ENCODE measurements around the gene CEP170B. TPM values are rescaled to one million over a fixed set of nuclear protein-coding genes. Genes with fewer than 3 reads are reported as not detected.
A peak's percentile ranks its signal among the peaks of the same experiment; 100 is the strongest.

CEP170B gene
- total and polyA plus RNA-seq, 2 of the 13 experiments (the other 11 are each of a cell fraction or from before 2014, with no cell fraction given), result 4.3 to 8.8 TPM

DNA sequence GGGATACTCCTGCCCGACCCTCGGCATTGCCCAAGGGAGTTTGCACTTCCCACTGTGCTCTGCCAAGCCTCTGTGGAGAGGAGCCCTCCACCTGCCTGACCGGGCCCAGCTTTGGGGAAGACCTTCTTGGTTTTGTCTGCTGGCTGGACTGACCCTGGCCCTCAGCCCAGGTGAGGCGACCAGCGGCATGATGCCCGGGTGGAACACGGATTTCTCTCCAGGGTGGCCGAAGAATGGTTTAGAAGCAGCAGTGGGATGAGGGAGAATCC, 48.5 kb upstream of the CEP170B start:
- 0% methylated on average over 7 of the region's 8 CpGs for WGBS (ENCODE audit: low lambda C conversion rate)
- H3K4me2 ChIP-seq (ENCODE audit: low read depth, low read length), result peak overlapping the region; percentile 84
- H3K36me3 ChIP-seq (replicated peaks in 1 of 2; ENCODE audit: control insufficient read depth in 1 of 2, insufficient read depth in 2 of 2, low read length in 2 of 2), result no peaks in the 10 kb centered on the region; a peak in 1 of 5 replicates
- DNase-seq (ENCODE audit: low spot score) (no peak), FAIRE-seq (no peak), ATAC-seq (peak; percentile 1; the same call in 1 of the 3 replicates)
- CTCF ChIA-PET (ENCODE audit: low intra/inter-chr PET ratio, low total read pairs), result no interaction called here
- no peak overlapping the region for H2AFZ ChIP-seq (ENCODE audit: low read length)
- in situ Hi-C loops (cut with HindIII; ENCODE audit: extremely low pct_ligation_motif_present, low pct_unique_long_range_greater_than_20kb), result no loop called here
- H3K27me3 ChIP-seq (ENCODE audit: control insufficient read depth in 1 of 2, insufficient read depth in 2 of 2, low read length in 2 of 2), result no peaks in the 10 kb centered on the region
- peaks cover 48% of the 10 kb centered on the region for H3K4me1 ChIP-seq (ENCODE audit: insufficient read depth, low read length)
- BruUV-seq (replicated peaks), result no TSS peak
- intact Hi-C loops (cut with micrococcal nuclease; ENCODE audit: unreplicated experiment), result no loop called here
- peaks cover 6% of the 10 kb centered on the region for H3K79me2 ChIP-seq (ENCODE audit: insufficient read depth, low read length)
- H3K27ac ChIP-seq (ENCODE audit: extremely low read length, insufficient read depth, low read length), result peak overlapping the region; percentile 86
- peak overlapping the region; percentile 57 to 80 (median 79) for H3K4me3 ChIP-seq (replicated peaks in 1 of 3; ENCODE audit: insufficient read depth in 1 of 3, low read depth in 2 of 3, low read length in 3 of 3)
- no peaks in the 10 kb centered on the region for H4K20me1 ChIP-seq (ENCODE audit: insufficient read depth, low read length)
- POLR2A ChIA-PET, result no interaction called here
- H3K9ac ChIP-seq (ENCODE audit: insufficient read depth, low read depth, low read length), result peak overlapping the region; percentile 87
- H3K9me3 ChIP-seq (ENCODE audit: low read length), result no peaks in the 10 kb centered on the region
- TF ChIP-seq ISX (CRISPR knock-in tag; conservative IDR thresholded peaks at IDR 0.05) (no peak), CC2D1A (CRISPR knock-in tag; IDR thresholded peaks at IDR 0.05) (no peak), HES4 (CRISPR knock-in tag; IDR thresholded peaks at IDR 0.05; ENCODE audit: borderline replicate concordance) (0 out of 2 replicates have a peak, but pooled peaks have one; percentile 4), KMT2A (CRISPR knock-in tag; IDR thresholded peaks at IDR 0.05) (no peak), PITX1 (CRISPR knock-in tag; IDR thresholded peaks at IDR 0.05) (no peak), HMGA1 (CRISPR knock-in tag; conservative IDR thresholded peaks at IDR 0.05) (no peak), RARA (CRISPR knock-in tag; IDR thresholded peaks at IDR 0.05) (no peak), ZBTB42 (CRISPR knock-in tag; IDR thresholded peaks at IDR 0.05) (0 out of 2 replicates have a peak, but pooled peaks have one; percentile 1), NCOA1 (CRISPR knock-in tag; IDR thresholded peaks at IDR 0.05) (no peak), CREM (IDR thresholded peaks at IDR 0.05) (0 out of 2 replicates have a peak, but pooled peaks have one; percentile 5), CREM (CRISPR knock-in tag; IDR thresholded peaks at IDR 0.05) (no peak), RFXAP (CRISPR knock-in tag; IDR thresholded peaks at IDR 0.05; ENCODE audit: borderline replicate concordance) (no peak), SIN3B (IDR thresholded peaks at IDR 0.05; ENCODE audit: low read length) (no peak), TCF7 (IDR thresholded peaks at IDR 0.05; ENCODE audit: low read depth) (no peak), ZNF326 (CRISPR knock-in tag; IDR thresholded peaks at IDR 0.05; ENCODE audit: borderline replicate concordance) (no peak), ZSCAN22 (CRISPR knock-in tag; IDR thresholded peaks at IDR 0.05) (no peak), BHLHE40 (IDR thresholded peaks at IDR 0.05; ENCODE audit: low read length) (no peak), HDAC2 (CRISPR knock-in tag; IDR thresholded peaks at IDR 0.05) (no peak), ZNF33B (CRISPR knock-in tag; IDR thresholded peaks at IDR 0.05) (no peak), THAP11 (CRISPR knock-in tag; IDR thresholded peaks at IDR 0.05) (no peak)
- TF ChIP-seq, protein P1, sequence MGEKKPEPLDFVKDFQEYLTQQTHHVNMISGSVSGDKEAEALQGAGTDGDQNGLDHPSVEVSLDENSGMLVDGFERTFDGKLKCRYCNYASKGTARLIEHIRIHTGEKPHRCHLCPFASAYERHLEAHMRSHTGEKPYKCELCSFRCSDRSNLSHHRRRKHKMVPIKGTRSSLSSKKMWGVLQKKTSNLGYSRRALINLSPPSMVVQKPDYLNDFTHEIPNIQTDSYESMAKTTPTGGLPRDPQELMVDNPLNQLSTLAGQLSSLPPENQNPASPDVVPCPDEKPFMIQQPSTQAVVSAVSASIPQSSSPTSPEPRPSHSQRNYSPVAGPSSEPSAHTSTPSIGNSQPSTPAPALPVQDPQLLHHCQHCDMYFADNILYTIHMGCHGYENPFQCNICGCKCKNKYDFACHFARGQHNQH (CRISPR knock-in tag; IDR thresholded peaks at IDR 0.05), result no peak
- TF ChIP-seq, protein P2, sequence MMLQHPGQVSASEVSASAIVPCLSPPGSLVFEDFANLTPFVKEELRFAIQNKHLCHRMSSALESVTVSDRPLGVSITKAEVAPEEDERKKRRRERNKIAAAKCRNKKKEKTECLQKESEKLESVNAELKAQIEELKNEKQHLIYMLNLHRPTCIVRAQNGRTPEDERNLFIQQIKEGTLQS (CRISPR knock-in tag; IDR thresholded peaks at IDR 0.05), result no peak
- TF ChIP-seq, protein P3, sequence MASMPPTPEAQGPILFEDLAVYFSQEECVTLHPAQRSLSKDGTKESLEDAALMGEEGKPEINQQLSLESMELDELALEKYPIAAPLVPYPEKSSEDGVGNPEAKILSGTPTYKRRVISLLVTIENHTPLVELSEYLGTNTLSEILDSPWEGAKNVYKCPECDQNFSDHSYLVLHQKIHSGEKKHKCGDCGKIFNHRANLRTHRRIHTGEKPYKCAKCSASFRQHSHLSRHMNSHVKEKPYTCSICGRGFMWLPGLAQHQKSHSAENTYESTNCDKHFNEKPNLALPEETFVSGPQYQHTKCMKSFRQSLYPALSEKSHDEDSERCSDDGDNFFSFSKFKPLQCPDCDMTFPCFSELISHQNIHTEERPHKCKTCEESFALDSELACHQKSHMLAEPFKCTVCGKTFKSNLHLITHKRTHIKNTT (CRISPR knock-in tag; IDR thresholded peaks at IDR 0.05), result no peak
- TF ChIP-seq, protein P4, sequence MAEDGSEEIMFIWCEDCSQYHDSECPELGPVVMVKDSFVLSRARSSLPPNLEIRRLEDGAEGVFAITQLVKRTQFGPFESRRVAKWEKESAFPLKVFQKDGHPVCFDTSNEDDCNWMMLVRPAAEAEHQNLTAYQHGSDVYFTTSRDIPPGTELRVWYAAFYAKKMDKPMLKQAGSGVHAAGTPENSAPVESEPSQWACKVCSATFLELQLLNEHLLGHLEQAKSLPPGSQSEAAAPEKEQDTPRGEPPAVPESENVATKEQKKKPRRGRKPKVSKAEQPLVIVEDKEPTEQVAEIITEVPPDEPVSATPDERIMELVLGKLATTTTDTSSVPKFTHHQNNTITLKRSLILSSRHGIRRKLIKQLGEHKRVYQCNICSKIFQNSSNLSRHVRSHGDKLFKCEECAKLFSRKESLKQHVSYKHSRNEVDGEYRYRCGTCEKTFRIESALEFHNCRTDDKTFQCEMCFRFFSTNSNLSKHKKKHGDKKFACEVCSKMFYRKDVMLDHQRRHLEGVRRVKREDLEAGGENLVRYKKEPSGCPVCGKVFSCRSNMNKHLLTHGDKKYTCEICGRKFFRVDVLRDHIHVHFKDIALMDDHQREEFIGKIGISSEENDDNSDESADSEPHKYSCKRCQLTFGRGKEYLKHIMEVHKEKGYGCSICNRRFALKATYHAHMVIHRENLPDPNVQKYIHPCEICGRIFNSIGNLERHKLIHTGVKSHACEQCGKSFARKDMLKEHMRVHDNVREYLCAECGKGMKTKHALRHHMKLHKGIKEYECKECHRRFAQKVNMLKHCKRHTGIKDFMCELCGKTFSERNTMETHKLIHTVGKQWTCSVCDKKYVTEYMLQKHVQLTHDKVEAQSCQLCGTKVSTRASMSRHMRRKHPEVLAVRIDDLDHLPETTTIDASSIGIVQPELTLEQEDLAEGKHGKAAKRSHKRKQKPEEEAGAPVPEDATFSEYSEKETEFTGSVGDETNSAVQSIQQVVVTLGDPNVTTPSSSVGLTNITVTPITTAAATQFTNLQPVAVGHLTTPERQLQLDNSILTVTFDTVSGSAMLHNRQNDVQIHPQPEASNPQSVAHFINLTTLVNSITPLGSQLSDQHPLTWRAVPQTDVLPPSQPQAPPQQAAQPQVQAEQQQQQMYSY (CRISPR knock-in tag; IDR thresholded peaks at IDR 0.05), result peak; percentile 6; the same call in 1 of the 2 replicates
